MG63 (cell line): ENCODE data around the gene PIK3R2. TPM values are rescaled to one million over a fixed set of nuclear protein-coding genes. Genes with fewer than 3 reads are reported as not detected.

Experiments used
- DNase-seq: peaks from one replicate; pipeline ENCODE4 v3.0.0-alpha.2; 2020
- H3K27me3 ChIP-seq: fragments of 250-450 bp; sonication (Bioruptor Pico); 2 replicates; pipeline ENCODE4 v1.5.1; 2020; ENCODE audit warnings: mild to moderate bottlenecking, moderate library complexity
- H3K36me3 ChIP-seq: fragments of 250-450 bp; sonication (Bioruptor Pico); 2 replicates; pipeline ENCODE4 v1.5.1; 2020; ENCODE audit warnings: mild to moderate bottlenecking, moderate library complexity
- H3K4me3 ChIP-seq: fragments of 250-450 bp; sonication (Bioruptor Pico); 2 replicates; pipeline ENCODE4 v1.5.1; 2020; ENCODE audit warnings: mild to moderate bottlenecking, moderate library complexity
- H3K9me3 ChIP-seq: fragments of 250-450 bp; sonication (Bioruptor Pico); 2 replicates; pipeline ENCODE4 v1.5.1; 2020; ENCODE audit warnings: mild to moderate bottlenecking, moderate library complexity
- total RNA-seq: library from RNA; depleted of rRNA; stranded (reverse); fragments of >200 nt; shearing (Covaris generic); gene quantifications from 2 replicates; pipeline ENCODE4 v1.2.3, GENCODE V29; 2014; ENCODE audit warnings: low replicate concordance

Gene PIK3R2
- total RNA-seq, 1 experiment from 2014 or later, result 4.2 TPM

- Histone ChIP-seq H3K36me3 (no peaks in the 10 kb centered on the region), H3K9me3 (no peaks in the 10 kb centered on the region), H3K27me3 (no peaks in the 10 kb centered on the region; the same call in 1 of the 2 replicates), H3K4me3 (no peak overlapping the region)
- DNase-seq, result no peak
Measured at GRCh38 chr19:18176367-18177310, 23.7 kb downstream of the PIK3R2 start.

GRCh38 chr19:18179957-18180356 lies 27.0 kb downstream of the PIK3R2 start:
- H3K27me3 ChIP-seq, result no peaks in the 10 kb centered on the region; the same call in 1 of the 2 replicates
- no peaks in the 10 kb centered on the region for H3K36me3 ChIP-seq
- no peak overlapping the region for H3K4me3 ChIP-seq
- H3K9me3 ChIP-seq, result no peaks in the 10 kb centered on the region
- DNase-seq, result no peak

GRCh38 chr19:18183529-18183928 lies 30.6 kb downstream of the PIK3R2 start:
- Histone ChIP-seq H3K9me3 (no peaks in the 10 kb centered on the region), H3K4me3 (no peak overlapping the region), H3K27me3 (no peaks in the 10 kb centered on the region; the same call in 1 of the 2 replicates), H3K36me3 (no peaks in the 10 kb centered on the region)
- no peak for DNase-seq

- Histone ChIP-seq H3K4me3 (no peak overlapping the region), H3K9me3 (no peaks in the 10 kb centered on the region), H3K36me3 (no peaks in the 10 kb centered on the region), H3K27me3 (no peaks in the 10 kb centered on the region; the same call in 1 of the 2 replicates)
- no peak for DNase-seq
Measured at GRCh38 chr19:18185538-18185937, 32.6 kb downstream of the PIK3R2 start.

GRCh38 chr19:18190278-18190677 lies 37.3 kb downstream of the PIK3R2 start:
- no peaks in the 10 kb centered on the region for H3K27me3 ChIP-seq
- H3K36me3 ChIP-seq, result peaks cover 4% of the 10 kb centered on the region
- DNase-seq, result no peak
- no peak overlapping the region for H3K4me3 ChIP-seq
- H3K9me3 ChIP-seq, result no peaks in the 10 kb centered on the region

- H3K27me3 ChIP-seq, result no peaks in the 10 kb centered on the region
- peak overlapping the region; percentile 57 for H3K4me3 ChIP-seq
- no peak for DNase-seq
- H3K36me3 ChIP-seq, result peaks cover 4% of the 10 kb centered on the region
- H3K9me3 ChIP-seq, result no peaks in the 10 kb centered on the region
Measured at GRCh38 chr19:18191640-18192062, 38.7 kb downstream of the PIK3R2 start.

- H3K27me3 ChIP-seq, result no peaks in the 10 kb centered on the region
- no peaks in the 10 kb centered on the region for H3K9me3 ChIP-seq
- peak; percentile 100 for DNase-seq
- peaks cover 4% of the 10 kb centered on the region for H3K36me3 ChIP-seq
- peak within 1 kb of the TSS; percentile 86 for H3K4me3 ChIP-seq
Measured at GRCh38 chr19:18192673-18193387, 39.9 kb downstream of the PIK3R2 start, which contains the start of gene MPV17L2. Gene MPV17L2 (plus strand): TSS chr19:18193218. CDS start chr19:18193282, 64 bp downstream.

- H3K9me3 ChIP-seq, result no peaks in the 10 kb centered on the region
- no peaks in the 10 kb centered on the region for H3K27me3 ChIP-seq
- no peak for DNase-seq
- peaks cover 8% of the 10 kb centered on the region for H3K36me3 ChIP-seq
- H3K4me3 ChIP-seq, result peak overlapping the region; percentile 86
Measured at GRCh38 chr19:18193388-18194180, 40.6 kb downstream of the PIK3R2 start.

GRCh38 chr19:18194181-18194530 lies 41.2 kb downstream of the PIK3R2 start:
- no peak for DNase-seq
- Histone ChIP-seq H3K27me3 (no peaks in the 10 kb centered on the region), H3K4me3 (peak overlapping the region; percentile 86), H3K36me3 (peaks cover 11% of the 10 kb centered on the region), H3K9me3 (no peaks in the 10 kb centered on the region)

GRCh38 chr19:18194554-18195238 lies 41.7 kb downstream of the PIK3R2 start:
- peak; percentile 66 for DNase-seq
- no peaks in the 10 kb centered on the region for H3K27me3 ChIP-seq
- H3K36me3 ChIP-seq, result peaks cover 11% of the 10 kb centered on the region
- H3K4me3 ChIP-seq, result peak overlapping the region; percentile 86; the same call in 1 of the 2 replicates
- H3K9me3 ChIP-seq, result no peaks in the 10 kb centered on the region

- no peaks in the 10 kb centered on the region for H3K9me3 ChIP-seq
- no peak overlapping the region for H3K4me3 ChIP-seq
- DNase-seq, result no peak
- H3K27me3 ChIP-seq, result no peaks in the 10 kb centered on the region
- H3K36me3 ChIP-seq, result peaks cover 17% of the 10 kb centered on the region
Measured at GRCh38 chr19:18196511-18196845, 43.5 kb downstream of the PIK3R2 start.

GRCh38 chr19:18197306-18197705 lies 44.3 kb downstream of the PIK3R2 start:
- Histone ChIP-seq H3K9me3 (no peaks in the 10 kb centered on the region), H3K4me3 (no peak overlapping the region), H3K27me3 (no peaks in the 10 kb centered on the region), H3K36me3 (peaks cover 22% of the 10 kb centered on the region)
- no peak for DNase-seq

GRCh38 chr19:18197941-18198340 lies 45.0 kb downstream of the PIK3R2 start:
- no peak for DNase-seq
- H3K27me3 ChIP-seq, result no peaks in the 10 kb centered on the region
- H3K9me3 ChIP-seq, result no peaks in the 10 kb centered on the region
- no peak overlapping the region for H3K4me3 ChIP-seq
- peaks cover 22% of the 10 kb centered on the region for H3K36me3 ChIP-seq

GRCh38 chr19:18198374-18198773 lies 45.4 kb downstream of the PIK3R2 start:
- Histone ChIP-seq H3K9me3 (no peaks in the 10 kb centered on the region), H3K4me3 (no peak overlapping the region), H3K36me3 (peaks cover 22% of the 10 kb centered on the region), H3K27me3 (no peaks in the 10 kb centered on the region)
- DNase-seq, result no peak

- Histone ChIP-seq H3K27me3 (no peaks in the 10 kb centered on the region), H3K9me3 (no peaks in the 10 kb centered on the region), H3K36me3 (peaks cover 18% of the 10 kb centered on the region), H3K4me3 (no peak overlapping the region)
- DNase-seq, result no peak
Measured at GRCh38 chr19:18202397-18202777, 49.4 kb downstream of the PIK3R2 start.

GRCh38 chr19:18202778-18203407 lies 49.9 kb downstream of the PIK3R2 start:
- no peaks in the 10 kb centered on the region for H3K27me3 ChIP-seq
- peak overlapping the region; percentile 86 for H3K4me3 ChIP-seq
- DNase-seq, result no peak
- H3K36me3 ChIP-seq, result peaks cover 18% of the 10 kb centered on the region
- H3K9me3 ChIP-seq, result no peaks in the 10 kb centered on the region
